Measurements from ENCODE around the gene BCAN.

BCAN gene

GRCh38 chr1:156706657-156707416 lies 64.9 kb downstream of the BCAN start:
- H3K9ac ChIP-seq (ENCODE audit: low read depth in 1 of 2, low read length in 2 of 2): peak overlapping the region; percentile 26 to 57
- no peaks in the 10 kb centered on the region for H3K36me3 ChIP-seq (ENCODE audit: control insufficient read depth in 2 of 2, insufficient read depth in 2 of 2, low read length in 2 of 2)
- H3K4me1 ChIP-seq (ENCODE audit: control insufficient read depth in 2 of 2, insufficient read depth in 2 of 2, low read length in 2 of 2): peaks cover 23 to 26% of the 10 kb centered on the region in 2 donors
- H3K4me3 ChIP-seq (ENCODE audit: low read length in 2 of 2): peak overlapping the region; percentile 66
- no peaks in the 10 kb centered on the region for H3K9me3 ChIP-seq (ENCODE audit: control insufficient read depth in 2 of 2, low read length in 2 of 2)
- H3K27me3 ChIP-seq (ENCODE audit: control insufficient read depth in 2 of 2, insufficient read depth in 2 of 2, low read length in 2 of 2): peaks cover 20% of the 10 kb centered on the region in 2 donors
- peak overlapping the region; percentile 53 to 63 for H3K27ac ChIP-seq (ENCODE audit: low read depth in 2 of 2, low read length in 2 of 2)

DNA sequence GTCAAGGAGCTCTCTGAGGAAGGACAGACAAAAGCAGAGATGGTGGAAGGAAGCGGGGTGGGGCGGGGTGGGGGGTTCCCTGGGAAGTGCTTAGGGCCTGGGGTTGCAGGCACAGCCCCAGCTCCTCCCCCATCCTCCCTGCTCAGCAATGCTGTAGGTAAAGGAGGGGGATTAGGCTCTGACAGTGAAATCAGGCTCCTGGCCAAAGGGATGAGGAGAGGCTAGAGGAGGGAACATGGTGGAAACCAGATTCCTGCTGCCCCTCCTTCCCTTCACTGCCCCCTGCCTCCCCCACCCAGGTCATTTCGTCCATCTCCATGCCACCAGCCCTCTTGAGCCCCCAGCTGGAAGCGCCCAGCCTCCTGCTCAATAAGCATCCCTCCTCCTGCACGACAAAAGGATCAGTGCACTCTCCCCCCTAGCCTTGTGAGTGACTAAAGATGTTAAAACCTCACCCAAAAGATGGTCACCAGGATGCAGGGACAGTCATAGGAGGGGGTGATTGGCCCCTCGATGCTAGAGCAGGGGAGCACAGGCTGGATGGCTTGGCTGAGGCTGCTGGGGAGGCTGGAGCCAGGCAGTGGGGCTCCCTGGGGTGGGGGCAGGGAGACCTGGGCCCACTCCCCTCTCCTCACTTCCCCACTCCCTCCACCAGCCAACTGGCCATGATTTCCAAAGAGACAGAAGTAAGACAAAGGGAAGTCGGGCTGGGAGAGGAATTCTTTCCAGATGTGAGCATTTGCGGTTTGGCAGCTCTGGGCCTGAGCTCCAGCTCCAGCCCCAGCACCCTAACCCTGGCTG lies 65.7 kb downstream of the BCAN start:
- no peaks in the 10 kb centered on the region for H3K36me3 ChIP-seq (ENCODE audit: control insufficient read depth in 2 of 2, insufficient read depth in 2 of 2, low read length in 2 of 2)

GRCh38 chr1:156708218-156708661 lies 66.3 kb downstream of the BCAN start:
- no peak overlapping the region for H3K4me3 ChIP-seq (ENCODE audit: low read length in 2 of 2)
- H3K9me3 ChIP-seq (ENCODE audit: control insufficient read depth in 2 of 2, low read length in 2 of 2): no peaks in the 10 kb centered on the region
- H3K27ac ChIP-seq (ENCODE audit: low read depth in 2 of 2, low read length in 2 of 2): no peak overlapping the region
- peaks cover 23 to 26% of the 10 kb centered on the region in 2 donors for H3K4me1 ChIP-seq (ENCODE audit: control insufficient read depth in 2 of 2, insufficient read depth in 2 of 2, low read length in 2 of 2)
- no peak overlapping the region for H3K9ac ChIP-seq (ENCODE audit: low read depth in 1 of 2, low read length in 2 of 2)
- H3K36me3 ChIP-seq (ENCODE audit: control insufficient read depth in 2 of 2, insufficient read depth in 2 of 2, low read length in 2 of 2): no peaks in the 10 kb centered on the region
- H3K27me3 ChIP-seq (ENCODE audit: control insufficient read depth in 2 of 2, insufficient read depth in 2 of 2, low read length in 2 of 2): peaks cover 16 to 20% of the 10 kb centered on the region in 2 donors

More for the DNA sequence above, 65.7 kb downstream of the BCAN start:
- no peaks in the 10 kb centered on the region for H3K9me3 ChIP-seq (ENCODE audit: control insufficient read depth in 2 of 2, low read length in 2 of 2)
- H3K4me1 ChIP-seq (ENCODE audit: control insufficient read depth in 2 of 2, insufficient read depth in 2 of 2, low read length in 2 of 2): peaks cover 23 to 26% of the 10 kb centered on the region in 2 donors
- no peak overlapping the region for H3K9ac ChIP-seq (ENCODE audit: low read depth in 1 of 2, low read length in 2 of 2)
- H3K4me3 ChIP-seq (ENCODE audit: low read length in 2 of 2): no peak overlapping the region
- H3K27ac ChIP-seq (ENCODE audit: low read depth in 2 of 2, low read length in 2 of 2): no peak overlapping the region
- H3K27me3 ChIP-seq (ENCODE audit: control insufficient read depth in 2 of 2, insufficient read depth in 2 of 2, low read length in 2 of 2): peaks cover 20% of the 10 kb centered on the region in 2 donors

DNA sequence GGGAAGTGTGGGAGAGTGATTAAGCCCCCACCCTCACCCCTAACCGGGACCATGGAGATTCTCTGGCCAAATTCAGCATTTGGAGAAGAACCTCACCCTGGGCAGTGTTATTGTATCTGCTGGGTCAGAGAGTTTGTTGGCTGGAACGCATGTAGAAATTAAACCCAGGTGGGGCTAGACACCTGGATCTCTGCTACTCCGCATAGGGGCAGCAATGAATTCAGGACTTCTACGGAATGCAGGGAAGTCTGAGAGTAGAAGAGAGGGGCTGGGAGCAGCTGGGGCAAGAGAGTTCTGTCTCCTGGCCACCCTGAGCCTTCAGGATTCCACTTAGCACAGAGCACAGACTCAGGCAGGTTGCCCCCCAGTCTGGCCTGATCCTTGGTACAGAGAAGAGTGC lies 67.1 kb downstream of the BCAN start:
- Histone ChIP-seq H3K4me1 (ENCODE audit: control insufficient read depth in 2 of 2, insufficient read depth in 2 of 2, low read length in 2 of 2) (peaks cover 23 to 26% of the 10 kb centered on the region in 2 donors), H3K9me3 (ENCODE audit: control insufficient read depth in 2 of 2, low read length in 2 of 2) (no peaks in the 10 kb centered on the region), H3K36me3 (ENCODE audit: control insufficient read depth in 2 of 2, insufficient read depth in 2 of 2, low read length in 2 of 2) (no peaks in the 10 kb centered on the region), H3K4me3 (ENCODE audit: low read length in 2 of 2) (no peak overlapping the region), H3K9ac (ENCODE audit: low read depth in 1 of 2, low read length in 2 of 2) (no peak overlapping the region), H3K27me3 (ENCODE audit: control insufficient read depth in 2 of 2, insufficient read depth in 2 of 2, low read length in 2 of 2) (peaks cover 12 to 15% of the 10 kb centered on the region in 2 donors), H3K27ac (ENCODE audit: low read depth in 2 of 2, low read length in 2 of 2) (no peak overlapping the region)
